PC-9 (cell line): ENCODE data around the gene HARS1. TPM values are rescaled to one million over a fixed set of nuclear protein-coding genes. Genes with fewer than 3 reads are reported as not detected.

Experiments used
- Bru-seq: library from RNA; stranded (reverse); fragments of 400-500 nt; gene quantifications from one replicate; lab custom pipeline; 2021; lab: Mats Ljungman, UMichigan
- BruChase-seq, 2 experiments: library from RNA; stranded (reverse); fragments of 400-500 nt; gene quantifications; one replicate each; lab custom pipeline; 2021; lab: Mats Ljungman, UMichigan
- BruUV-seq: library from RNA; stranded (reverse); fragments of 400-500 nt; replicated peaks from 2 replicates; lab custom pipeline; 2021; lab: Mats Ljungman, UMichigan
- CTCF ChIA-PET: fragments of 300-600 bp; sonication (Branson Sonifier 250); formaldehyde crosslinking; loops from one replicate; lab custom pipeline; 2022; ENCODE audit warnings: antibody characterized with exemption; lab: Charles Lee
- POLR2A ChIA-PET: fragments of 300-600 bp; sonication (Branson Sonifier 250); formaldehyde crosslinking; loops from one replicate; lab custom pipeline; 2022; ENCODE audit warnings: antibody characterized with exemption; ENCODE audit not compliant: unreplicated experiment; lab: Charles Lee
- DNase-seq, 2 experiments: peaks; one replicate each; pipeline versions ENCODE4 v3.0.0 to v3.0.0-alpha.2; 2015 to 2022; ENCODE audit warnings: mixed read lengths in 1 of 2
- H2AFZ ChIP-seq: fragments of 200-600 bp; sonication (generic); 2 replicates; pipeline ENCODE4 v1.8.1; 2017; ENCODE audit warnings: antibody characterized with exemption
- H3F3A ChIP-seq: fragments of 200-600 bp; sonication (generic); 2 replicates; pipeline ENCODE4 v1.8.1; 2017; ENCODE audit warnings: antibody characterized with exemption, mild to moderate bottlenecking, low read depth; ENCODE audit not compliant: insufficient read depth
- H3K27ac ChIP-seq: fragments of 200-600 bp; sonication (generic); 2 replicates; pipeline ENCODE4 v1.6.1; 2016; ENCODE audit warnings: mixed run types
- H3K27me3 ChIP-seq: fragments of 200-600 bp; sonication (generic); 2 replicates; pipeline ENCODE4 v1.6.1; 2016; ENCODE audit warnings: low read depth, mixed run types; ENCODE audit not compliant: insufficient read depth
- H3K36me3 ChIP-seq: fragments of 200-600 bp; sonication (generic); 2 replicates; pipeline ENCODE4 v1.6.1; 2016; ENCODE audit warnings: low read depth, mixed run types
- H3K4me1 ChIP-seq: fragments of 200-600 bp; sonication (generic); replicated peaks from 2 replicates; pipeline ENCODE4 v1.6.1; 2016; ENCODE audit warnings: mixed run types; ENCODE audit not compliant: insufficient read depth
- H3K4me2 ChIP-seq: fragments of 200-600 bp; sonication (generic); 2 replicates; pipeline ENCODE4 v1.6.1; 2017; ENCODE audit warnings: mixed run types
- H3K4me3 ChIP-seq: fragments of 200-600 bp; sonication (generic); 2 replicates; pipeline ENCODE4 v1.6.1; 2016; ENCODE audit warnings: mixed run types
- H3K79me2 ChIP-seq: fragments of 200-600 bp; sonication (generic); 2 replicates; pipeline ENCODE4 v1.6.1; 2017; ENCODE audit warnings: low read depth, mixed run types
- H3K9me2 ChIP-seq: fragments of 200-600 bp; sonication (generic); 2 replicates; pipeline ENCODE4 v1.8.1; 2017; ENCODE audit warnings: mild to moderate bottlenecking; ENCODE audit not compliant: insufficient read depth
- H3K9me3 ChIP-seq: fragments of 200-600 bp; sonication (generic); 2 replicates; pipeline ENCODE4 v1.8.1; 2016; ENCODE audit warnings: low read depth; ENCODE audit not compliant: insufficient read depth
- H4K20me1 ChIP-seq: fragments of 200-600 bp; sonication (generic); 2 replicates; pipeline ENCODE4 v1.8.1; 2017; ENCODE audit not compliant: insufficient read depth
- EZH2 ChIP-seq: fragments of 200-600 bp; sonication (generic); IDR thresholded peaks from 2 replicates; pipeline ENCODE4 v1.8.0; 2017; ENCODE audit warnings: antibody characterized with exemption, low read depth
- intact Hi-C: fragments of 100-400 bp; cut with micrococcal nuclease; formaldehyde crosslinking; loops from one replicate; pipeline ENCODE4 v1.10.0; 2022; ENCODE audit not compliant: unreplicated experiment
- long read RNA-seq: library from polyadenylated mRNA; stranded (forward); transcript quantifications from one replicate; pipeline ENCODE4 v2.0.0, GENCODE V29; 2022
- total RNA-seq: library from RNA; stranded (reverse); gene quantifications from 2 replicates; pipeline ENCODE4 v1.2.3, GENCODE V29; 2021
- TF ChIP-seq, protein P1 (sequence below): fragments of 200-600 bp; sonication (generic); conservative IDR thresholded peaks from 2 replicates; pipeline ENCODE4 v1.6.1; 2017; ENCODE audit warnings: mixed run types, antibody characterized with exemption, mild to moderate bottlenecking, moderate library complexity

Gene HARS1, protein sequence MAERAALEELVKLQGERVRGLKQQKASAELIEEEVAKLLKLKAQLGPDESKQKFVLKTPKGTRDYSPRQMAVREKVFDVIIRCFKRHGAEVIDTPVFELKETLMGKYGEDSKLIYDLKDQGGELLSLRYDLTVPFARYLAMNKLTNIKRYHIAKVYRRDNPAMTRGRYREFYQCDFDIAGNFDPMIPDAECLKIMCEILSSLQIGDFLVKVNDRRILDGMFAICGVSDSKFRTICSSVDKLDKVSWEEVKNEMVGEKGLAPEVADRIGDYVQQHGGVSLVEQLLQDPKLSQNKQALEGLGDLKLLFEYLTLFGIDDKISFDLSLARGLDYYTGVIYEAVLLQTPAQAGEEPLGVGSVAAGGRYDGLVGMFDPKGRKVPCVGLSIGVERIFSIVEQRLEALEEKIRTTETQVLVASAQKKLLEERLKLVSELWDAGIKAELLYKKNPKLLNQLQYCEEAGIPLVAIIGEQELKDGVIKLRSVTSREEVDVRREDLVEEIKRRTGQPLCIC
- total RNA-seq (52.0 and 64.3 TPM in 2 replicates), Bru-seq, nascent RNA (percentile 78 among the genes with signal in this experiment), BruChase-seq, experiment 1, labeled RNA remaining after a 2-hour chase (percentile 81 among the genes with signal in this experiment), BruChase-seq, experiment 2, labeled RNA remaining after a 6-hour chase (percentile 88 among the genes with signal in this experiment)
- long read RNA-seq, transcript HARS-215 (13 exons, 1,945 nt) = major isoform, 164 of 187 reads
- long read RNA-seq, partial matches to known transcripts = 5 of 187 reads
- long read RNA-seq, other reads (novel, unspliced or antisense) = 8 of 187 reads

DNA sequence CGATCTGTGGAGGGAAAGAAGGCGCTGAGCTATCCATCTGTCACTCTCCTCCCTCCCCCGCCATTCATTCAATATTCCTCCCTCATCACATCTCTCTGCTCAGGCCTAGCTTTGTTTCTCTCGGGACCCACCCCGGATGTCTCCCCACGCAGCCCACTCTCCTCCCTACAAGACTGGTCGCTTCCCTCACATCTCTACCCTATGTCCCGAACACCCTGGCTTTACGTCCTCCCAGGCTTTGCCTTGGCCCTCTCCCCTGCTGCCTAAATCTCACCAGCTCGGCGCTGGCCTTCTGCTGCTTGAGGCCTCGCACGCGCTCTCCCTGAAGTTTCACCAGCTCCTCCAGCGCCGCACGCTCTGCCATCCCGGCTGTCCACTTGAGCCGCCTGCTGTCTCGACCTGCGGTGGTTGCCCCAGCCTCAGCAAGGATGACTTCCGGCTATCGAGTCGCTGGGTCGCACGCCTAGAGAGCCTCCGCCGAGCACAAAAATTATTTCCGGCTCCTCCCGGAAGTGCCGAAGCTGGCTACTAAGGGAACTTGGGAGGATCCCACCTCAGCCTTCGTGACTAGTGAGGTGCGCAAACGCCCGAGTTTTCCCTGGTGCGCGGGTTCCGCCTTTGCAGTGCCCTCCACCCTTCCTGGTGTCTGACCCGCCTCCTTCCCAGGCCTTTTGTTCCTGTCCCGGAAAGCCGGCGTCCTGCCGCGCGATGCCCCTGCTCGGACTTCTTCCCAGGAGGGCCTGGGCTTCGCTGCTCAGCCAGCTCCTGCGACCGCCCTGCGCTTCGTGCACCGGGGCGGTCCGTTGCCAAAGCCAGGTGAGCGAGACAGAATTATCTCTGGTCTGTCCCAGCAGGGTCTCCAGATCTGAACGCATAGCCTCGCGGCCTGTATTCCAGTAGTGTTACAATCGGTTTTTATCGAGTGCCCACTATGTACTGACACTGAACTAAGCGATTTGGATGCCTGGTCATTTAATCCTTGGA lies at the start of gene HARS1, which contains the start of gene HARS2:
HARS1 (minus strand) TSS at position 430 of the 984 bp plus-strand sequence; CDS start at position 364, 66 bp downstream.
HARS2 (plus strand) TSS at position 515 of the 984 bp plus-strand sequence; CDS start at position 709, 194 bp downstream.
- Histone ChIP-seq H3K4me2 (peak within 1 kb of the TSS; percentile 92), H3F3A (peaks cover 21% of the 10 kb centered on the region), H3K4me3 (peak within 1 kb of the TSS; percentile 96), H3K4me1 (peaks cover 25% of the 10 kb centered on the region), H3K79me2 (peaks cover 54% of the 10 kb centered on the region), H3K36me3 (peaks cover 19% of the 10 kb centered on the region; the same call in 1 of the 2 replicates), H3K27me3 (no peaks in the 10 kb centered on the region), H3K27ac (peak within 1 kb of the TSS; percentile 68), H3K9me2 (no peaks in the 10 kb centered on the region), H3K9me3 (no peaks in the 10 kb centered on the region), H2AFZ (peak within 1 kb of the TSS; percentile 98), H4K20me1 (0 out of 2 replicates have a peak, but pooled peaks cover 4% of the 10 kb centered on the region)
- TF ChIP-seq EZH2 = no peak
- TF ChIP-seq, protein P1, sequence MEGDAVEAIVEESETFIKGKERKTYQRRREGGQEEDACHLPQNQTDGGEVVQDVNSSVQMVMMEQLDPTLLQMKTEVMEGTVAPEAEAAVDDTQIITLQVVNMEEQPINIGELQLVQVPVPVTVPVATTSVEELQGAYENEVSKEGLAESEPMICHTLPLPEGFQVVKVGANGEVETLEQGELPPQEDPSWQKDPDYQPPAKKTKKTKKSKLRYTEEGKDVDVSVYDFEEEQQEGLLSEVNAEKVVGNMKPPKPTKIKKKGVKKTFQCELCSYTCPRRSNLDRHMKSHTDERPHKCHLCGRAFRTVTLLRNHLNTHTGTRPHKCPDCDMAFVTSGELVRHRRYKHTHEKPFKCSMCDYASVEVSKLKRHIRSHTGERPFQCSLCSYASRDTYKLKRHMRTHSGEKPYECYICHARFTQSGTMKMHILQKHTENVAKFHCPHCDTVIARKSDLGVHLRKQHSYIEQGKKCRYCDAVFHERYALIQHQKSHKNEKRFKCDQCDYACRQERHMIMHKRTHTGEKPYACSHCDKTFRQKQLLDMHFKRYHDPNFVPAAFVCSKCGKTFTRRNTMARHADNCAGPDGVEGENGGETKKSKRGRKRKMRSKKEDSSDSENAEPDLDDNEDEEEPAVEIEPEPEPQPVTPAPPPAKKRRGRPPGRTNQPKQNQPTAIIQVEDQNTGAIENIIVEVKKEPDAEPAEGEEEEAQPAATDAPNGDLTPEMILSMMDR = no peak
- intact Hi-C loops = loop anchor here (1.0 kb wide), 1 partner anchor 19 kb away; no protein-coding TSS in a partner anchor
- BruUV-seq = TSS peak; percentile 74
- DNase-seq = peak; percentile 93 to 96
- ChIA-PET CTCF (interaction anchor here (0.6 kb wide), 2 partner anchors 29 to 910 kb away, joined by 3 read pairs; no protein-coding TSS in a partner anchor), POLR2A (interaction anchor here (0.6 to 1.5 kb wide), 5 partner anchors 9 to 1018 kb away, joined by 3 to 11 read pairs (median 4); partner anchors contain the start of gene ZMAT2)

DNA sequence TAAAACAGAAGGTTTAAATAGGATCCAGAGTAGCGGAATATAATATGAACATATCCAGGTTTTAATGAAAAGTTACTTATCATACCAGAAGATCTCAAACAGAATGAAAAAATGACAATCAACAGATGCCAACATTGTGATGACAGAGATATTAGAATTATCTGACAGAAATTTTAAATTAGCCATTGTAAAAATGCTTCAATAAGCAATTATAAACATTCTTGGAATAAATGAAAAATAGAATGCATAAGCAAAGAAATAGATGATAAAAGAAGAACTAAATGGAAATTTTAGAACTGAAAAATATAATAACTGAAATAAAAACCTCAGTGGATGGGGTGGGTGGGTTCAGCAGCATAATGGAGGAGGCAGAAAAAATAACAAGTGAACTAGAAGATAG lies 46.3 kb upstream of the HARS1 start:
- no peaks in the 10 kb centered on the region for H4K20me1 ChIP-seq
- no peak overlapping the region for H3K4me3 ChIP-seq
- no peaks in the 10 kb centered on the region for H3K36me3 ChIP-seq
- H3F3A ChIP-seq = no peaks in the 10 kb centered on the region
- no peak overlapping the region for H3K4me2 ChIP-seq
- no peak overlapping the region for H3K27ac ChIP-seq
- H3K4me1 ChIP-seq = no peaks in the 10 kb centered on the region
- BruUV-seq = no TSS peak
- no peaks in the 10 kb centered on the region for H3K9me2 ChIP-seq
- TF ChIP-seq, protein P1 = no peak
- TF ChIP-seq EZH2 = no peak
- intact Hi-C loops = no loop called here
- H3K27me3 ChIP-seq = no peaks in the 10 kb centered on the region
- ChIA-PET POLR2A (no interaction called here), CTCF (no interaction called here)
- no peak overlapping the region for H2AFZ ChIP-seq
- no peak for DNase-seq
- H3K9me3 ChIP-seq = no peaks in the 10 kb centered on the region
- no peaks in the 10 kb centered on the region for H3K79me2 ChIP-seq
